NT2/D1 (cell line): ENCODE results near the gene GNG13.

Experiments
- DNase-seq: peaks from one replicate; pipeline ENCODE4 v3.0.0-alpha.2; 2011; ENCODE audit warnings: low read depth, low spot score
- H3K27me3 ChIP-seq: 2 replicates; pipeline ENCODE4 v1.6.0; 2011; ENCODE audit warnings: mild to moderate bottlenecking; ENCODE audit not compliant: insufficient read length, insufficient read depth
- H3K36me3 ChIP-seq: 2 replicates; pipeline ENCODE4 v1.6.1; 2011; ENCODE audit warnings: mild to moderate bottlenecking, low read length, mixed read lengths; ENCODE audit not compliant: insufficient read depth, insufficient read length
- H3K4me1 ChIP-seq: 2 replicates; pipeline ENCODE4 v1.5.1; 2011; ENCODE audit not compliant: insufficient read depth, insufficient read length
- H3K4me3 ChIP-seq: 2 replicates; pipeline ENCODE4 v1.5.1; 2011; ENCODE audit warnings: low read depth; ENCODE audit not compliant: insufficient read length
- H3K9ac ChIP-seq: 2 replicates; pipeline ENCODE4 v1.6.0; 2011; ENCODE audit warnings: low read depth; ENCODE audit not compliant: insufficient read length
- H3K9me3 ChIP-seq: 2 replicates; pipeline ENCODE4 v1.5.1; 2011; ENCODE audit warnings: mild to moderate bottlenecking, low read length; ENCODE audit not compliant: insufficient read depth
- SUZ12 ChIP-seq: IDR thresholded peaks from 2 replicates; pipeline ENCODE4 v1.6.1; 2011; ENCODE audit not compliant: insufficient read length, insufficient read depth; ENCODE audit errors: extremely low read depth
- YY1 ChIP-seq: IDR thresholded peaks from 2 replicates; pipeline ENCODE4 v1.6.1; 2011; ENCODE audit not compliant: insufficient read length, insufficient read depth
- ZNF274 ChIP-seq: IDR thresholded peaks from 2 replicates; pipeline ENCODE4 v1.6.1; 2011; ENCODE audit warnings: mild to moderate bottlenecking, low read depth, low read length

GNG13 gene

DNA sequence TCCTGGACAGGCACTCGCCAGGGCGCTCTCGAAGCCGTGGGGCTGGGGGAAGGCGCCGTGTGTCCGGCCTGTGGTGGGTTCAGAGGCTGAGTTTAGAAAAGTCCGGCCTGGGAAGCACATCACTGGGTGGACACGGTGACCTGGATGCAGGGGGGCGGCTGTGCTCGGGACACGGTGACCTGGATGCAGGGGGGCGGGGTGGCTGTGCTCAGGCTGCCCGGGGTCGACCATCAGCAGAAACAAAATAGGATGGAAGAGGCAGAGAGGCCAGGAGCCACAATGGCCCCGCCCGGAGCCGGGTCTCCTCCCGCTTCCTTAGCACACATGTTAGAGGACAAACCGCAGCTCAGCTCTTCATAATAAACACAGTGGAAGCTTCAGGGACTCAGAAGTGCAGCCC is 43.2 kb upstream of the GNG13 start:
- Histone ChIP-seq H3K4me3 (no peak overlapping the region), H3K27me3 (no peaks in the 10 kb centered on the region), H3K4me1 (peaks cover 25% of the 10 kb centered on the region), H3K9me3 (no peaks in the 10 kb centered on the region), H3K36me3 (no peaks in the 10 kb centered on the region), H3K9ac (no peak overlapping the region)
- DNase-seq, result no peak
- TF ChIP-seq SUZ12 (no peak), ZNF274 (no peak), YY1 (no peak)

DNA sequence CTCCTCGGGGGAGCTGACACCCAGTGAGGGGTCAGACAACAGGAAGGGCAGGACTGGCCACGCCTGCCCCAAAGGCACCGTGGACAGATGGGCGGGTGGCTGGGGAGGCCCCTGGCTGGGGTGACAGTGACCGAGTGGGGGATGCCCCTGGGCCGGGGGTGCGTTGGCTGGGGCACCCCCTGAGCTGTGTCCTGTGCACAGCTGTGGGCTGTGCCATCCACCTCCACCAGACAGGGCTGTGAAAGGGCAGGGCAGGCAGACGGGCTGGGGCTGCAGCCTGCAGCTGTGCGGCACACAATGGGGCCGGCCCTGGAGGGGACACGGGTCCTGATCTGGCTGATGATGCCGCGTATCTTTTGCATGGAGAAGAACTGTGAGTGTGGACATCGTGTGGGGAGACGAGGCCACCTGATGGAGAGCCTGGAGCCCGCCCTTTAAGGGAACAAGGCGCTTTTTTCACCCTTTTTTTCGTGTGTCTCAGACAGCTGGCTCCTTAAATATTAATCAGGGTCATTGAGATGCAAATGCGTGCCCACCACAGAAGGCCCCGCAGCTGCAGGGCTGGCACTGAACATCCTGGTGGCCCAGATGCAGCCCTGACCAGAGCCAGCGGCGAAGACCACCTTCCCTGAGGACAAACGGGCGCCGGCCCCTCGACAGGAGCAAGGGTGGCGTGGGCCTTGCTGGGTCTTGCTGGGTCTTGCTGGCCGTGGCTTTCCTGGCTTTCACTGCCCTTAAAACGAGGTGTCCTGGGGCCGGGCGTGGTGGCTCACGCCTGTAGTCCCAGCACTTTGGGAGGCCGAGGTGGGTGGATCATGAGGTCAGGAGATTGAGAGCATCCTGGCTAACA is 42.4 kb upstream of the GNG13 start:
- DNase-seq, result no peak
- H3K9ac ChIP-seq, result peak overlapping the region; percentile 18
- H3K9me3 ChIP-seq, result no peaks in the 10 kb centered on the region
- peaks cover 25% of the 10 kb centered on the region for H3K4me1 ChIP-seq
- H3K36me3 ChIP-seq, result no peaks in the 10 kb centered on the region
- no peak overlapping the region for H3K4me3 ChIP-seq
- H3K27me3 ChIP-seq, result no peaks in the 10 kb centered on the region
- TF ChIP-seq YY1 (no peak), ZNF274 (no peak), SUZ12 (no peak)

DNA sequence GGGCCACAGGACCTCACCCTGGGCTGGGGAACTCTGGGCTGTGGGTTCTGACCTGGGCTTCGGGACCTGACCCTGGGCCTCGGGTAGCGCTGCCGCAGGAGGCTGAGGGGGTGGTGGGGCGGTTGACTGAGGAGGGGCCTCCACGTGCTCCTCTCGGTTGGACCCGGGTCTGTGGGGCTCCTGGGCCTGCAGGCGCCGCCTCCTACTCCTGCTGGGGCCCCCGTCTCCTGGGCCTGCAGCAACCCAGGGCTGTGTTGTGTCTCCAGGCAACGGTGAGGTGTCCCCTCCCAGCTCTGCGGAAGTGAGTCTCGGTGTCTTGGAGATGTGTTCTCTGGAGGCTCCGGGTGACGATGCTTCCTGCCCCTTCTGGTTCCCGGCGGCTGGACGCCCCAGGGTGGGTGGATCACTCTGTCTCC is 41.5 kb upstream of the GNG13 start:
- no peak overlapping the region for H3K4me3 ChIP-seq
- no peaks in the 10 kb centered on the region for H3K27me3 ChIP-seq
- no peak overlapping the region for H3K9ac ChIP-seq
- H3K9me3 ChIP-seq, result peaks cover 1% of the 10 kb centered on the region
- H3K36me3 ChIP-seq, result no peaks in the 10 kb centered on the region
- TF ChIP-seq SUZ12 (no peak), YY1 (no peak), ZNF274 (no peak)
- no peak for DNase-seq
- H3K4me1 ChIP-seq, result peaks cover 25% of the 10 kb centered on the region

DNA sequence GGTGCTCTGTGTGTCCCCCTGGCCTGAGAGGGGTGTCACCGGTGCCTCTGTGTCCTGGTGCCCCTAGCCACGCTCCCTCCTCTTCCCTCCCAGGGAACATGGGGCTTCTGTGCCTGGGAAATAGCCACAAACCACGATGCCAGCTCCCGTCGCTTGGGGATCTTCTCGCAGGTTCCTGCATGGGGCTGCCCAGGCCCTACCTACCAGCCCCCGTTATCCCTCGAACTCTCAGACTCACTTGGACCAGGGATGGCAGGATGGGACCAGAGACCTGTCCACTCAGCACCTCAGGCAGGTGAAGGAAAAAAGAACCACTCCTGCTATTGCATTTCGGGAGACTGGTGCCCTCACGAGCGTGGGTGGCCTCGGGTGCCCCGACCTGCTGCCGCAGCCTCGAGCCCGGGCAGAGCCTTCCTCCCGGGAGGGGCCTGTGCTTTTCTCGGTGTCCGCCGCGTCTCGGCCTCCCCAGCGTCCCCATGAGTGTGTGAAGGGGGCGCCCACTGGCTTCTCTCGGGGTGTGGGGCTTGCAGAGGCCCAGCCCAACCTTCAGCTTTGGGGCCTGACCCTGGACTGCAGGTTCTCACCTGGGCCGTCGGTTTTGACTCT is 41.0 kb upstream of the GNG13 start:
- Histone ChIP-seq H3K4me1 (peaks cover 25% of the 10 kb centered on the region), H3K4me3 (no peak overlapping the region), H3K36me3 (no peaks in the 10 kb centered on the region), H3K9me3 (peaks cover 6% of the 10 kb centered on the region), H3K27me3 (no peaks in the 10 kb centered on the region), H3K9ac (no peak overlapping the region)
- no peak for TF ChIP-seq SUZ12
- no peak for TF ChIP-seq ZNF274
- TF ChIP-seq YY1, result no peak
- DNase-seq, result no peak

- no peaks in the 10 kb centered on the region for H3K36me3 ChIP-seq
- TF ChIP-seq YY1 (no peak), ZNF274 (no peak), SUZ12 (no peak)
- DNase-seq, result no peak
- no peak overlapping the region for H3K4me3 ChIP-seq
- H3K9ac ChIP-seq, result no peak overlapping the region
- H3K4me1 ChIP-seq, result peaks cover 25% of the 10 kb centered on the region
- peaks cover 14% of the 10 kb centered on the region for H3K9me3 ChIP-seq
- H3K27me3 ChIP-seq, result no peaks in the 10 kb centered on the region
Observed at GRCh38 chr16:840561-841454, 40.3 kb upstream of the GNG13 start.

DNA sequence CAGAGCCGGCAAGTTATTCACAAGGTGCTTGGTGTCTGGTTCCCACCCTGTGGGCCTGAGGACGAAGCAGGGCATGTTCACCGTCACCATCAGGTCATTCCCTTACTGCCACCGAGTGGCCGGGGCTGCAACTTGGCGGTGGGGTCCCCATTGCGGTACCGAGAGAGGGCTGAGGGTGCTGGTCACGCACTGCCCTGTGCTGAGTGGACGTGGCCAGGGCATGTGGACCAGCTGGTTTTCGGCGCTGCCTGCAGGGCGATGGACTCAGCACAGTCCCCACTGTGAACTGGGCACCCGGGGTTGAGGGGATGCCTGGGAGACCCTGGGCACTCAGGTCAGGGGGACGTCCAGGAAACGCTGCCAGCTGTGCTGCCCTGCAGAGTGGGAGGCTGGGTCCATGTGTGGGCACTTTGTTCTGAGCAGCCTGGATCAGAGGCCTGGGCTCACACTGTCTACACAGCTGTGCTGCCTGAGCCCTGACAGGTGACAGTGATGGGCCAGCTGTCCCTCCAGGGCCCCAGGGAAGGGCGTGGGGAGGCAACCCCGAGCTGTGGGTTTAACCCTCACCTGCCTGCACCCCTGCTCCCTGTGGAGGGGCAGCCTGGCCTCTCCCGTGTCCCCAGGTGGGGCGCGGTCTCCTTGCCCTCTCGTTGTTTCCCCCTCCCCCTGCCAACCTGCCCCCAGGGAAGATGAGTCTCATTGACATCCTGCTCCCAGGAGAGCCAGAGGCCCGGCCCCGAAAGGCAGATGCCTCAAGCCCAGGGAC is 39.3 kb upstream of the GNG13 start:
- Histone ChIP-seq H3K27me3 (no peaks in the 10 kb centered on the region), H3K36me3 (no peaks in the 10 kb centered on the region), H3K9me3 (peaks cover 21% of the 10 kb centered on the region), H3K9ac (no peak overlapping the region), H3K4me3 (no peak overlapping the region), H3K4me1 (peaks cover 25% of the 10 kb centered on the region)
- TF ChIP-seq ZNF274, result no peak
- no peak for TF ChIP-seq SUZ12
- TF ChIP-seq YY1, result no peak
- DNase-seq, result no peak
